ENCODE data around the gene ADAMTSL1.

Gene ADAMTSL1

DNA sequence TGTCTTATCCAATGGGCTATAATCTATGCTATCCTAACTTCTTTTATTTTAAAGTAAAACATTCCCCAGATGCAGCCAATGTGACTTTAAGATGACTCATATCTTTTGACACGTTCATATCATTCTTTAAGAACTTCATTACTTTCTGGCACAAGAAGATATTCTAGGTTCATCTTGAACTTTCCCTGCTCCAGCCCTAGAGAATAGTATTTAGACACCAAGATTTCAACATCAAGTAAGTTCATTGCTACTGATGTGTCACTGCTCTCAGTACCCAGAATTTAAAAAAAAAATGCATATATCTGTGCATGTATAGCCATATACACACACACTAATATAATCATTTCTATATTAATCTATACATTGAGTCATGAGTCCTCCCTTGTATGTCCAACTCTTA, 383.8 kb downstream of the ADAMTSL1 start:
- Histone ChIP-seq H3K27ac (no peak overlapping the region), H3K4me3 (no peak overlapping the region)
- DNase-seq (ENCODE audit: low spot score): no peak
- no peak for TF ChIP-seq CTCF (IDR thresholded peaks at IDR 0.05)

DNA sequence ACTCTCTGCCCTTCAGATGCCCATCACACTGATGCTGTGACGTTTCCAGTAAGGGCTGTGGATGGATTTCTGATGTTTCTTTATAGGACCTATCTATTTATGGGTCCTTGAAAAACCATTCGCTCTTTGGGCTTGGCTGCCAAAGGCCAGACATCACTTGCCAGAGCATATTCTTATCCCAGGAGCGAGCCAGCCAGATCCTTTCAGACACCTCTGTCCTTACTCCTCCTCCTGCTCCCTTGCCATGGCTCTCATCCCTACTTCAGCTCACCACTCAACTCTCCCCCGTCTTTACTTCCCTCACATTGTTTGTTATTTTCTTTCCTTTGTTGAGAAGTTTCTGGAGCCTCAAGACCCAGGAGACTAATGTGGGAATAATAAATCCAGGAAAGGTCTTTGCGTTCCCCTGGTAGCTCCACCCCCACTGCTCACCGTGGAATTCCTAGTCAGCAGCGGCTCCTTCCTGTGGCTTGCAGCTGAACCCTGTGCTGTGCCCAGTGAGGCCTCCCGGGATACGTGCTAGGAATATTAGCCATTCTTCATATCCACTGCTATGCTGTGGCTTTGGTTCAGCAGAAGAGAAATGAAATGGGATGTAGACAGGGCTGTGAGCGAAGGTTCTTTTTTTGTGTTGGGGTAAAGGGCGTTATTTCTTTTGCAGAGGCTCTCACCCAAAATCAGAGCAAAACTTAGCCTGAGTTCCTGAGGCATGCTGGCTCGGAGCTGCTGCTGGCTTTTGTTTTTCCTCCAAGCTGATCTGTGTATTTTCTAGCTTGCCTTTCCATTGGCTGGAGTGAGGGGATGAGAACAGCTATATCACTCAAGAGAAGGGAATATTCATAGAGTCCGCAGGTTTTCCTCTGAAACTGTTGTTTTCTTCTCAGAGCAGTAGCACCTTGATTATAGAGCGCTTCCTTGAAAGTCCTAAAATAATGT, 387.9 kb downstream of the ADAMTSL1 start:
- H3K4me3 ChIP-seq: peak overlapping the region; percentile 43
- DNase-seq (ENCODE audit: low spot score): no peak
- no peak for TF ChIP-seq CTCF (IDR thresholded peaks at IDR 0.05)
- peak overlapping the region; percentile 46 to 71 for H3K27ac ChIP-seq

GRCh38 chr9:18863791-18864190, 389.8 kb downstream of the ADAMTSL1 start:
- Histone ChIP-seq H3K27ac (no peak overlapping the region), H3K4me3 (no peak overlapping the region)
- no peak for DNase-seq (ENCODE audit: low spot score)
- TF ChIP-seq CTCF (IDR thresholded peaks at IDR 0.05): no peak

DNA sequence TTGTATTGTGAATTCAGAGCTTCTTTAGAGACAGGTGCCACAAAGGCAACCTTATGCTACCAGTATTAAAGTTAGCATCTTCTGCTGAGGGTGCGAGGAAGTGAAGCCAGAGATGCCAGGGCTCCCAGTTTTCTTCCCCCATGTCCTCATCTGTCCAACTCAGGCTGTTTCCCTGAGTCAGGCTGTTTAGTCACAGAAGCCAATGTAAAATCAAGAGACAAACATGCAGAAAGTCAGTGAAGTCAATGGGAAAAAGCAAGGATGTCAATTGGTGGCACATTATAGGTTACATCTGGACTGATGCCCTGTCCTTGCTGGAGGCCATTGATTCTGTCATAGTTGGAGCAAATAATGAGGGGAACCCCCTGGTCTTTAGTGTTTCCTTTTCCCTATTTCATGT, 390.6 kb downstream of the ADAMTSL1 start:
- TF ChIP-seq CTCF (IDR thresholded peaks at IDR 0.05): no peak
- no peak overlapping the region for H3K4me3 ChIP-seq
- DNase-seq (ENCODE audit: low spot score): no peak
- no peak overlapping the region for H3K27ac ChIP-seq

DNA sequence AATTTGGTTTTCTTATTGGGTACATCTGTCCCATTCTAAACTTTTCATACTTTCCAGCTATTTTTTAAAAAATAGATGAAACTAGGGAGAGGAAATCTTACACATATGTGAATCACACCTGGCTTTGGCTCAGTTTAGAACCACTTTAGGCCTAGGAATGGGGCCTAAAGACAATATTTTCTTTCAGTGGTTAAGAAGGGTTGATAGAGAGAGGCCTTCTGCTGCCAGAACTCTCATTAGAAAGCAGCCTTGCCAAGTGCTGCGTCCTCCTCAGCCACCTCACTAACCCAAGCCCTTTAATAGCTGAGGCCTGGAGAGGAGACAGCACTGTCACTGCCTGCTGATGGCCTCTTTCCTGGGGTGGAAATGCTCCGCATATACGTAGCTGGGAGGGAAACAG, 391.6 kb downstream of the ADAMTSL1 start:
- no peak for TF ChIP-seq CTCF (IDR thresholded peaks at IDR 0.05)
- Histone ChIP-seq H3K27ac (no peak overlapping the region), H3K4me3 (no peak overlapping the region)
- DNase-seq (ENCODE audit: low spot score): no peak

- TF ChIP-seq CTCF (IDR thresholded peaks at IDR 0.05): no peak
Measured at GRCh38 chr9:18866121-18866831, 392.3 kb downstream of the ADAMTSL1 start.

More at GRCh38 chr9:18866121-18866831, 392.3 kb downstream of the ADAMTSL1 start:
- DNase-seq (ENCODE audit: low spot score): no peak
- no peak overlapping the region for H3K4me3 ChIP-seq
- H3K27ac ChIP-seq: no peak overlapping the region

Measured in coronary artery (tissue), 2 donors.